ENCODE data around the gene TRPM5.

DNA sequence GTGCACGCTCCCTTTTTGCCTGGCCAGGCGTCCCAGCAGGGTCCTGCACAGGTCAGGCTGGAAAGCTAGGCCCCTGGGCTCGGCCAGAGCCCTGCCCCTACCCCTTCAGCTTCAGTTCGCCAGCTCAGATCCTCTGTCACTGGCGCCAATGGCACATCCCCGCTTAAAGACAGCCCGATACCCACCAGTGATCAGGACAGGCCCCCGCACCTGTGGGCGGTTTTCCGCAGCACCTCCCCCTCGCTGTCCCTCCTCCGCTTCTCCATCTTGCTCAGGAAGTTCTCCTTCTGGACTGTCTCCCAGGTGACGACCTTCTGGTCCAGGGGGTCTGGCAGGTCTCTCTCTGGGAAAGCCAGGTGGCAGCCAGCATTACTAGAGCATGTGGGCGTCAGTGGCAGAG, 37.9 kb downstream of the TRPM5 start:
- TF ChIP-seq, protein P1, sequence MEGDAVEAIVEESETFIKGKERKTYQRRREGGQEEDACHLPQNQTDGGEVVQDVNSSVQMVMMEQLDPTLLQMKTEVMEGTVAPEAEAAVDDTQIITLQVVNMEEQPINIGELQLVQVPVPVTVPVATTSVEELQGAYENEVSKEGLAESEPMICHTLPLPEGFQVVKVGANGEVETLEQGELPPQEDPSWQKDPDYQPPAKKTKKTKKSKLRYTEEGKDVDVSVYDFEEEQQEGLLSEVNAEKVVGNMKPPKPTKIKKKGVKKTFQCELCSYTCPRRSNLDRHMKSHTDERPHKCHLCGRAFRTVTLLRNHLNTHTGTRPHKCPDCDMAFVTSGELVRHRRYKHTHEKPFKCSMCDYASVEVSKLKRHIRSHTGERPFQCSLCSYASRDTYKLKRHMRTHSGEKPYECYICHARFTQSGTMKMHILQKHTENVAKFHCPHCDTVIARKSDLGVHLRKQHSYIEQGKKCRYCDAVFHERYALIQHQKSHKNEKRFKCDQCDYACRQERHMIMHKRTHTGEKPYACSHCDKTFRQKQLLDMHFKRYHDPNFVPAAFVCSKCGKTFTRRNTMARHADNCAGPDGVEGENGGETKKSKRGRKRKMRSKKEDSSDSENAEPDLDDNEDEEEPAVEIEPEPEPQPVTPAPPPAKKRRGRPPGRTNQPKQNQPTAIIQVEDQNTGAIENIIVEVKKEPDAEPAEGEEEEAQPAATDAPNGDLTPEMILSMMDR (IDR thresholded peaks at IDR 0.05), result no peak
- TF ChIP-seq POLR2A (IDR thresholded peaks at IDR 0.05), result no peak

All from Peyer's patch (tissue), 4 donors.